ENCODE data around the gene CD300LF.

The CD300LF gene

DNA sequence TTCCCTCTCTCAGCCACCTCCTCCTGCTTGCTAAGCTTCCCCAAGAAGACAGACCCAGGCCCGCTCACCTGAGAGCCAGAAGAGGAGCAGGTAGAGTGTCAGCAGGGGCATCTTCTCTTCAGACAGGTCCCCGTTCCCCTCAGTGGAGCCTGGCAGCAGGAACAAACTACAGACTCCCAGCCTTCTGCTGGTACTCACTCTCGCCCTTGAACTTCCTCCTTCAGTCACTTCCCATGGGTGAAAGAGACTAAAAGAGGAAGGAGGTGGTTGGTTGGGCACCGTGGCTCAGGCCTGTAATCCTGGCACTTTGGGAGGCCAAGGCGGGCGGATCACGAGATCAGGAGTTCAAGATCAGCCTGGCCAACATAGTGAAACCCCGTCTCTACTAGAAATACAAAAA is at the start of gene CD300LF:
Gene CD300LF (minus strand): TSS at position 168 of the 400 bp plus-strand sequence. CDS start 57 bp downstream, at position 111.
- no peak for DNase-seq (ENCODE audit: low spot score)
- TF ChIP-seq, protein P1, sequence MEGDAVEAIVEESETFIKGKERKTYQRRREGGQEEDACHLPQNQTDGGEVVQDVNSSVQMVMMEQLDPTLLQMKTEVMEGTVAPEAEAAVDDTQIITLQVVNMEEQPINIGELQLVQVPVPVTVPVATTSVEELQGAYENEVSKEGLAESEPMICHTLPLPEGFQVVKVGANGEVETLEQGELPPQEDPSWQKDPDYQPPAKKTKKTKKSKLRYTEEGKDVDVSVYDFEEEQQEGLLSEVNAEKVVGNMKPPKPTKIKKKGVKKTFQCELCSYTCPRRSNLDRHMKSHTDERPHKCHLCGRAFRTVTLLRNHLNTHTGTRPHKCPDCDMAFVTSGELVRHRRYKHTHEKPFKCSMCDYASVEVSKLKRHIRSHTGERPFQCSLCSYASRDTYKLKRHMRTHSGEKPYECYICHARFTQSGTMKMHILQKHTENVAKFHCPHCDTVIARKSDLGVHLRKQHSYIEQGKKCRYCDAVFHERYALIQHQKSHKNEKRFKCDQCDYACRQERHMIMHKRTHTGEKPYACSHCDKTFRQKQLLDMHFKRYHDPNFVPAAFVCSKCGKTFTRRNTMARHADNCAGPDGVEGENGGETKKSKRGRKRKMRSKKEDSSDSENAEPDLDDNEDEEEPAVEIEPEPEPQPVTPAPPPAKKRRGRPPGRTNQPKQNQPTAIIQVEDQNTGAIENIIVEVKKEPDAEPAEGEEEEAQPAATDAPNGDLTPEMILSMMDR (IDR thresholded peaks at IDR 0.05; ENCODE audit: borderline replicate concordance, control extremely low read depth, extremely low read depth, insufficient read depth, missing control alignments): no peak
- in situ Hi-C loops (cut with MboI; ENCODE audit: low sequenced_read_pairs, unreplicated experiment): no loop called here

DNA sequence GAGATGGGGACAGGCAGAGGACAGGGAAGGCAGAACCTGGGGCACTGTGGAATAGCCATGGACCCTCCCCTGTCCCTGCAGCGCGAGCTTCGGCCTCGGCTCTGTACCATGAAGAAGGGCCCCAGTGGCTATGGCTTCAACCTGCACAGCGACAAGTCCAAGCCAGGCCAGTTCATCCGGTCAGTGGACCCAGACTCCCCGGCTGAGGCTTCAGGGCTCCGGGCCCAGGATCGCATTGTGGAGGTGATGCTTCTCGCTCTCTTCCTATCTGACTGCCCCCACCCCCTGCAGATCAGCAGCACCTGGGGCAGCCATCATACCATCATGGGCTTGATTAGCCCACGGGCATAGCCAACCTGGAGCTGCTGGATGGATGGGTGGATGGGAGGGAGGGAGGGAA is 49.2 kb upstream of the CD300LF start:
- DNase-seq (ENCODE audit: low spot score): no peak
- TF ChIP-seq, protein P1 (IDR thresholded peaks at IDR 0.05; ENCODE audit: borderline replicate concordance, control extremely low read depth, extremely low read depth, insufficient read depth, missing control alignments): no peak
- in situ Hi-C loops (cut with MboI; ENCODE audit: low sequenced_read_pairs, unreplicated experiment): no loop called here

DNA sequence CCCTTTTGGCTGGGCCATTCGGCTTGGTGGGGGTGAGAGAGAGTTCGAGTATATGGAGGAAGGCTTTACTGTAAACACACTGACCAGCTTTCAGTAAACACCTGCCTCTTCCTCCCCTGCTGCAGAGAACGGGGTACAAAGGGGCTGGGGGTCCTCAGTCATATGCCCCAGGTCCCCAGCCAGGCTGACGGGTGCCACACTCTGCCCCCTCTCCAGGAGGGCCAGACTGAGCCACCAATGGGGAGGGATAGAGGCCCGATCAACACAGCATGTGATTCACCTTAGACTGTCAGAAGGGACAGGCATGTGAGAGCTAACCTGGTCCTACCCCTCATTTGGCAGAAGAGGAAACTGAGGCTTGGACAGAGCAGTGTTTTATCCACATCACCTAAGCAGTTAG is 48.7 kb upstream of the CD300LF start:
- in situ Hi-C loops (cut with MboI; ENCODE audit: low sequenced_read_pairs, unreplicated experiment): no loop called here
- no peak for DNase-seq (ENCODE audit: low spot score)
- TF ChIP-seq, protein P1 (IDR thresholded peaks at IDR 0.05; ENCODE audit: borderline replicate concordance, control extremely low read depth, extremely low read depth, insufficient read depth, missing control alignments): no peak

DNA sequence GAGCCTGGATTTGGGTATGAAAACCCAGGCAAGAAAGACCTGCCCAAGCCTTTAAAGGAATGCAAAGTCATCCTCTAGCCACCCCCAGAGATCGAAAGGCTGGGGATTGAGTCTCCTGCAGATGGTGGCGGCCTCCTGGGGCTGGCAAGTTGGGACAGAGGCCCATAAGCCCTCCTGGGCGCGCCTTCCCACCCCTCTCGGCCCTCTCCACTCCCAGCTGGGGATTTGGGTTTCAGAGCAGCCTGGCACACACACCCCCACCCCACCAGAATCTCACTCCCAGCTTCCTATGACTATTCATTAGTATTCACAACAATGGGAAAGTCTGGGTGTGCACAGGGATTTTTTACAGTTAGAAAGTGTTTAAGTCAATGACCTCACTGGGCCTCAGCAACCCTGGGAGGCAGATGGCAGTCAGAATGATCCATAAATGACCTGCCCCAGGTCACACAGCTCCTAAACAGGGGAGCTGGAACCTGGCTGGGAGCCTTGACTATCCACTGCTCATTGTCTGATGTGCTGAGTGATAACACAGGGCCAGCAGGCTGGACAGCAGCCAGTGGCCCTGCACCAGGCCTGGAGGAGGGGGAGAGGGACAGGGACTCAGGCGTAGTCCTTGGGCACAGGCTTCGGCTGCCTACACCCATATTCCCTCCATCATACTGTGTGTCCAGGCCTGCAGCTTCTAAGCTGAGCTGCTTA is 47.8 kb upstream of the CD300LF start:
- TF ChIP-seq, protein P1 (IDR thresholded peaks at IDR 0.05; ENCODE audit: borderline replicate concordance, control extremely low read depth, extremely low read depth, insufficient read depth, missing control alignments): no peak
- in situ Hi-C loops (cut with MboI; ENCODE audit: low sequenced_read_pairs, unreplicated experiment): no loop called here
- DNase-seq (ENCODE audit: low spot score): no peak

DNA sequence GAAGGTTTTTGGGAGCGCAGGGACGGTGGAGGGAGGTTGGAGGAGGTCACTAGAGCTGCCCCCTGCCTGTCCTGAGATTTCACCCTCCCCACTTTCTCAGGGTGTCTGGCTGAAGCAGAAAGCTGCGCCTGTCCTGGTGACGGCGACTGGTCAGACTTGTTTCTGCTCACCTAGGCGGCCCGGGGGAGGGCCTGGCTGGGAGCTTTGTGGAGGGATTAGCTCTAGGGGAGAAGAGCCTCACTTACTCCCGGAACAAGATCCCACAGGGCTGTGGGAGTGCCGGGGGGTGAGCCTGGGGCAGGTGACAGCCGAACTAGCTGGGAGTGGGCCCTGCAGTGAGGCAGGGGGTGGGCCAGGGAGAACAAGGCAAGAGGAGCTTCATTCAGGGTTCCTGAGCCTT is 47.2 kb upstream of the CD300LF start:
- in situ Hi-C loops (cut with MboI; ENCODE audit: low sequenced_read_pairs, unreplicated experiment): no loop called here

DNA sequence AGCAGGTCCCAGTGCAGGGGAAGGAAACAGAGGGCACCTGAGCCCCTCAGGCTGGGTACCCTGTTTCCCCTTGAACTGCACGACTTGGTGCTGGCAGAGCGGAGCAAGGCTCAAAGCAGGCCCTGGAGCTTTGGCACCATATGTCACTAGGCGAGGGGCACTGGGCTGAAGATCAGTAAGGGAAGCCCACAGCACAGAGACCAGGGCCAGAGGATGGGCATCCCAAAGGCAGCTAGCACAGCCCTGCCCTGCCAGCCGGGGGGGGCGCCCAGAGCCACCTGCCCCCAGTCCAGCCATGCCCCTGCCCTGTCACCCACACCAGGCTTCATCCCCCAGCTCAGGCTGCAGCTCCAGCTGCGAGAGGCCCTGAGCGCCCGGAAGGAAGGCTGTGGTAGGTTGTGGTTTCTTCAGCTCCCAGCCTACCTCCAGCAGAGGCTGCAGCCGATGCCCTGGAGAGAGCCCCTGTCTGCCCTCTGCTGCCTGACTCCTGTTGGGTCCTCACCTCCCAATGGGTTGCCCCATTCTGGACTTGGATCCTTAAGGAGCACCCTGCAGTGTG is 46.6 kb upstream of the CD300LF start:
- DNase-seq (ENCODE audit: low spot score): peak; percentile 75
- TF ChIP-seq, protein P1 (IDR thresholded peaks at IDR 0.05; ENCODE audit: borderline replicate concordance, control extremely low read depth, extremely low read depth, insufficient read depth, missing control alignments): no peak
- in situ Hi-C loops (cut with MboI; ENCODE audit: low sequenced_read_pairs, unreplicated experiment): no loop called here

More for the DNA sequence above, 47.2 kb upstream of the CD300LF start:
- TF ChIP-seq, protein P1 (IDR thresholded peaks at IDR 0.05; ENCODE audit: borderline replicate concordance, control extremely low read depth, extremely low read depth, insufficient read depth, missing control alignments): no peak
- no peak for DNase-seq (ENCODE audit: low spot score)
